ENCODE results near the gene SYT17.

DNA sequence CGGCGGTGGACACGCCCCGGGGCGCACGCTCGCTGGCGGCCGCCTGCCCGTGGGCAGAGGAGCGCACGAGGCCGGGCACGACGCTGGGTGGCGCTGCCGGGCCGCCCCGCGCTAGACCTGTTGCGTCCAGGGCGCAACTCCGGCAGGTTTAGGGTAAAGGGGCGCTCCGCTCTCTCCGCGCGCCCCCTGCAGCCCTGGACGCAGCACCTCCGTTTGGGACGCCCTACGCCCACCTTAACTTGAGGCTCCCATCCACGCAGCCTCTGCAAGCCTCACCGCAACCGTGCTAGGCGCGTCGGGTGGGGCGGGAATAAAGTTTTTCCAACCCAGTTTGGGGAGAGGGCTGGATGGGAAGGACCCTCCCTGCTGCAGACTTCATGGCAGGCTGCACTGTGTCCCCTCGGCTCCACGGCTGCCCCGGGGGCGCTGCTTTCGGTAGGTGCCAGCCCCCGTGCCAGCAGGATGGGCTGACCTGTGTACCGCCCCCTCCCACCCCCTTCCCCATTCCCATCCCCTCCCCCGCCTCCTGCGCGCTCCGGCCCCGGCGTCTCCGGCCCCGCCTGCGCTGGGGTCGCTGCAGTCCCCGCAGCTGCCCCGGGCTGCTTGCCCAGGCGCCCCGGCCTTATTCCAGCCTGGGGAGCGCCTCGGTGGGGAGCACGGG is at the start of gene SYT17:
- TF ChIP-seq, protein P1, sequence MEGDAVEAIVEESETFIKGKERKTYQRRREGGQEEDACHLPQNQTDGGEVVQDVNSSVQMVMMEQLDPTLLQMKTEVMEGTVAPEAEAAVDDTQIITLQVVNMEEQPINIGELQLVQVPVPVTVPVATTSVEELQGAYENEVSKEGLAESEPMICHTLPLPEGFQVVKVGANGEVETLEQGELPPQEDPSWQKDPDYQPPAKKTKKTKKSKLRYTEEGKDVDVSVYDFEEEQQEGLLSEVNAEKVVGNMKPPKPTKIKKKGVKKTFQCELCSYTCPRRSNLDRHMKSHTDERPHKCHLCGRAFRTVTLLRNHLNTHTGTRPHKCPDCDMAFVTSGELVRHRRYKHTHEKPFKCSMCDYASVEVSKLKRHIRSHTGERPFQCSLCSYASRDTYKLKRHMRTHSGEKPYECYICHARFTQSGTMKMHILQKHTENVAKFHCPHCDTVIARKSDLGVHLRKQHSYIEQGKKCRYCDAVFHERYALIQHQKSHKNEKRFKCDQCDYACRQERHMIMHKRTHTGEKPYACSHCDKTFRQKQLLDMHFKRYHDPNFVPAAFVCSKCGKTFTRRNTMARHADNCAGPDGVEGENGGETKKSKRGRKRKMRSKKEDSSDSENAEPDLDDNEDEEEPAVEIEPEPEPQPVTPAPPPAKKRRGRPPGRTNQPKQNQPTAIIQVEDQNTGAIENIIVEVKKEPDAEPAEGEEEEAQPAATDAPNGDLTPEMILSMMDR (conservative IDR thresholded peaks at IDR 0.05): peak; percentile 95
- TF ChIP-seq ZFX (IDR thresholded peaks at IDR 0.05): no peak

Data from C4-2B (cell line).